ENCODE measurements around the gene C2orf42.
"Not testable (repeated sequence)": the region's sequence is repeated elsewhere in the genome, so short reads cannot be mapped to it uniquely, and the experiment has no call there.

Gene C2orf42

GRCh38 chr2:70102323-70102905 lies 88.4 kb downstream of the C2orf42 start:
- DNase-seq: not testable (repeated sequence)

GRCh38 chr2:70101686-70102085 lies 89.1 kb downstream of the C2orf42 start:
- not testable (repeated sequence) for DNase-seq

GRCh38 chr2:70101174-70101573 lies 89.6 kb downstream of the C2orf42 start:
- no peak for DNase-seq
